RKO (cell line): ENCODE data around the gene ZNF576.
"Not testable (repeated sequence)": the region's sequence is repeated elsewhere in the genome, so short reads cannot be mapped to it uniquely, and the experiment has no call there.

Experiments used
- DNase-seq: peaks from one replicate; pipeline ENCODE4 v3.0.0-alpha.2; 2016; ENCODE audit warnings: low spot score

Gene ZNF576, protein sequence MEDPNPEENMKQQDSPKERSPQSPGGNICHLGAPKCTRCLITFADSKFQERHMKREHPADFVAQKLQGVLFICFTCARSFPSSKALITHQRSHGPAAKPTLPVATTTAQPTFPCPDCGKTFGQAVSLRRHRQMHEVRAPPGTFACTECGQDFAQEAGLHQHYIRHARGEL

DNA sequence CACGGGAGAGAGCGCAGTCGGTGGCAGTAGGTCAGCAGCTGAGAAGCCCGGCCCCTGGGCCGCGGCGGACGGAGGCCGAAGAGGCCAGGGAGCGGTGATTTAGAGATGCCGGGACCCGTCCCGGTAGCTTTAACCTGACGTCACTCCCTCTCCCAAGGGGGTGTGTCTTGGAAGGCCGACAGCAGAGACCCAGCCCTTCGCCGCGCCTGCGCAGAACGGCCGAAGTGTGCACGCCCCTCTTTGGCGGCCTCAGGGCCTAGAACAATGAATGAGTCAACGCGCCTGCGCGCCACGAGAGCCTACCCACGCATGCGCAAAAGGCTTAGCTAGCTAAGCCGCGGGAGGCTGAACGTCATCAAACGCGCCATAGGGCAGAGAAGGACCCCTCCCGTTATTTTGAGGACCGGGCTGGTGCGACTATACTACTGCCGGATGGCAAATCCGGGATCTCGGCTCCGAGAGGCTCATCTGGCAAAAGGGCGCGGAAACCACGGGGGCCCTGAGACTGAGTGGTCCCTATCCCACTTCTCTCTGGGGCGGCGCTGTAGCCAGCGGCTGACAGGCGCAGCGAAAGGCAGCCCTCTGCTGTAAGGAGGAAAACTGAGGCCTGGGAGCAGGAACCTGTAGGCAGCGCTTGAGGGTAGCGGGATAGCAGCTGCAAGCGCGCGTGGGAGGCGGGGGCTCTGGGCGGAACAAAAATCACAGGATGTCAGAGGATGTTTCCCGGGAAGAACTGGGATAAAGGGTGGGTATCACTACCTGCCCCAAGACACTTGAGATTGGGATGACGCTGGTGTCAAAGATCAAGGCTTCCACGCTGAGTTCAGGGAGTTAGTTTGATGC is at the start of gene ZNF576, which contains the start of gene IRGQ:
Gene ZNF576 (plus strand): TSS at position 597 of the 843 bp plus-strand sequence. CDS start 514 bp downstream, outside the sequence.
Gene IRGQ (minus strand): TSS at position 136 of the 843 bp plus-strand sequence. CDS start 796 bp downstream, outside the sequence.
- peak; percentile 99 for DNase-seq

DNA sequence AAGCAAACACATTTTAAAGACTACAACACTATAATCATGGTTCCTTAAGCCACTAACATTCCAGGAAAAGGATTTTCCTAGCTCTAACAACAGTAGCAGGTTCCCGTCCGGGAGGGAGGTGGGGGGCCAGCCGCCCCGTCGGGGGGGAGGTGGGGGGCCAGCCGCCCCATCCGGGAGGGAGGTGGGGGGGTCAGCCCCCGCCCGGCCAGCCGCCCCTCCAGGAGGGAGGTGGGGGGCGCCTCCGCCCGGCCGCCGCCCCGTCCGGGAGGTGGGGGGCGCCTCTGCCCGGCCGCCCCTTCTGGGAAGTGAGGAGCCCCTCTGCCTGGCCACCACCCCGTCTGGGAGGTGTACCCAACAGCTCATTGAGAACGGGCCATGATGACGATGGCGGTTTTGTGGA is 48.5 kb upstream of the ZNF576 start:
- DNase-seq = not testable (repeated sequence)

DNA sequence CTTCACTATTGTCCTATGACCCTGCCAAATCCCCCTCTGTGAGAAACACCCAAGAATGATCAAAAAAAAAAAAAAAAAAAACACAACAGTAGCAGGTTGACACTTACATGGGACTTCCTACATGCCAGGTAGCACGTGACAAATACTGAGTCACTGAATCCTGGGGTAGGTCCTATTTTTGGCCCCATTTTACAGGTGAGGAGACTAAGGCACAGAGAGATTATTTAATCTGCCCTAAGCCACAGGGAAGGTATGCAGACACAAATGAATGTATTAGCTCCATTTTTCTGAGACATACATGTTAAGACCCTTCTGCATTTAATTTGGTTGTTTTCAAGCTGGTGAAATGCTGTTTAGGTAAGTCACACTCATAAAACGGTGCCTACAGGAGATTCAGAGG is 47.7 kb upstream of the ZNF576 start:
- DNase-seq = no peak

DNA sequence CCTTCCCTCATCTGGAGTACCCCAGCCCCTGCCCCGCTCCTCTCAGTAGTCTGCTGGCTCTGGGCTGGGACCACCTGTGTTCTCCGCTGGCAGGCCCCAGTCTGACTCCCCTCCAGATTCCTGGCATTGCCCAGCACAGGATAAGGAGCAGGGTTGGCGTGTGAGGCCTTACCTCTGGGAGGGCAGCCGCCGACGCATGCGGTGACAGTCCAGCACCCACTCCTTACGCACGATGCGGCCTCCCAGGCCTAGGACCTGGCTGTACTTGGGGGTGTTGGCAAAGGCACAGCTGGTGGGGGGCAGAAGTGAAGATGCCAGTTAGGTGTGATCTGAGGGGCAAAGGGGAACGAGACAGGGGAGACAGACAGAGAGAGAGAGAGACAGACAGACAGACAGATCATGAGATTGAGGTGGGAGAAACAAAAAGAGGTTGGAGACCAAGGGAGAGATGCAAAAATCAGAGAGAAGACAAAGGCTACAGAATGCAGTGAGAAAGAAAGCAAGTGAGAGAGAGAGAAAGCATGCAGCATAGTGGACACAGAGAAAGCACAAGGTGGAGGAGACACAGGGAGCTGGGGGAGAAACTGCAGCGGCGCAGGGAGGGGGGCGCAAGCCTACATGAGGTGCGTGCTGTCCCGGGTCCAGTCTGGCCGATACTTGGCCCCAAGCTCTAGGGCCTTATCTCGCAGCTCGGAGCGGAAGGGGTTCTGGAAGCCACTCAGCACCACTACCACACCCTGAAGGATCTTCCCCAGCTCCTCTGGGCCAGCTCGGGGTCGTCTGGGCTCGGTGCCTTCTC is 44.8 kb upstream of the ZNF576 start:
- DNase-seq = no peak

DNA sequence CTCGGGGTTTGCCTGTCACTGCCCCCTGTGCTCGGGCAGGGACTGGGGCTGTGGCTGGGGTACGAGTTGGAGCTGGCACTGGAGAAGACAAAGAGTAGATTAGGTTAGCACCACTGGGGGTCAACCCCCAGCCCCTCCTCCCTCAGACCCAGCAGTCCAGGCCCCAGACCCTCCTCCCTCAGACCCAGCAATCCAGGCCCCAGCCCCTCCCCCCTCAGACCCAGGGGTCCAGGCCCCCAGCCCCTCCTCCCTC is 44.3 kb upstream of the ZNF576 start:
- no peak for DNase-seq

DNA sequence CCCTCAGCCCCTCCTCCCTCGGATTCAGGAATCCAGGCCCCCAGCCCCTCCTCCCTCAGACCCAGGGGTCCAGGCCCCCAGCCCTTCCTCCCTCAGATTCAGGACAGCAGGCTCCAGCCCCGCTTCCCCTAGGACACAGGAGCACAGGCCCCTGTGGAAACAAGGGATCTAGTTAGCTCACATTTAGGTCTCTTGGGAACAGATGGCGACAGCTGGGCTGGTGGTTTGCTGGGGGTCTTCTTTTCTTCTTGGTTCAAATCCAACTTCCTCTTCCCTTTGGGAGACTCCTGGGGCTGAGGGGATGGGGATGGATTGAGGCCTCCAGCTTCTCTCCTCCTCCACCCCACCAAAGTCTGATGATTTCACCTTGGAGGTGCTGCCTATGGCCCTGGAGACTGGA is 43.8 kb upstream of the ZNF576 start:
- DNase-seq = no peak

DNA sequence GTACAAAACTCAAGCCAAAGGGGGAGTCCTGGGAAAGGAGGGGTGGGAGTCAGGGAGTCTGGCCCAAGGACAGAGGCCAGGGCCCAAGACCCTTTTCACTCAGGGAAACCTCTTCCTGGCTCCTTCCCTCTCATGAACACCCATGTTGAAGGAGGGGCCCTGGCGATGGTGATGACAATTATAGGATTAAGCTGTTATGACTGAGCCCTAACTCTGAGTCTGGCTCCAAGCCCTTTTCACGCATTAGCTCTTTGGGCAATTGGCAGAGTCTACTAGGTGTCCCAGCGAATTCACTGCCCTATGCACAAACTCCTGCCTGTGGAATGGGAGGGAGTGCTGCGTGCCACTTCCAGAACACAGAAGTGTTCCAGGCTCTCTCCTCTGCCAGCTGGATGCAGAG is 42.7 kb upstream of the ZNF576 start:
- no peak for DNase-seq

DNA sequence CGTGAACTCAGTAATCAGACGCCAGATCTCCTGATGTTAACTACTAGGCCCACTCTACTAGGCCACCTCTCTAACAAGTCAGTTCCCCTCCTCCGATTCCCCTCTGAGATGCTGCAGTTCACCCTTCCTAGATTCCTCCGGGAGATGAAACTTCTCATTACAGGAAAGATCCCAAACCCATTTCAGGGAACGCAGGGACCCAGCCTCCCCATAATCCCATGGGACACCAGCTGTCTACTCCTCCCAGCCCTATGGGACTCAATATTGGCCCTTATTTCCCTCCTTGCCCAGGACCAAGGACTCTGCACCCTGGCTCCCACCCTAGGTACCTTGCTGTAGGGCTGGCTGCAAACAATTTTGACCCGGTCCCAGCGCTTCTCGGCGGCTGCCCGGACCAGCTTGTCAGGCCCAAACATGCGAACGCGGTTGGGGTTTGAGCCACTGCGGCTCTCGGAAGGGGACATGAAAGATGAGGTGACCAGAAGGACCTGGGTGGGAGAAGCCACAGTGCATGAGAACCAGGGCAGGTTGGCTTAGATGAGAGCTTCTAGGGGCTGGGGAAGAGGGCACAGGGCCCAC is 42.0 kb upstream of the ZNF576 start:
- DNase-seq = no peak

DNA sequence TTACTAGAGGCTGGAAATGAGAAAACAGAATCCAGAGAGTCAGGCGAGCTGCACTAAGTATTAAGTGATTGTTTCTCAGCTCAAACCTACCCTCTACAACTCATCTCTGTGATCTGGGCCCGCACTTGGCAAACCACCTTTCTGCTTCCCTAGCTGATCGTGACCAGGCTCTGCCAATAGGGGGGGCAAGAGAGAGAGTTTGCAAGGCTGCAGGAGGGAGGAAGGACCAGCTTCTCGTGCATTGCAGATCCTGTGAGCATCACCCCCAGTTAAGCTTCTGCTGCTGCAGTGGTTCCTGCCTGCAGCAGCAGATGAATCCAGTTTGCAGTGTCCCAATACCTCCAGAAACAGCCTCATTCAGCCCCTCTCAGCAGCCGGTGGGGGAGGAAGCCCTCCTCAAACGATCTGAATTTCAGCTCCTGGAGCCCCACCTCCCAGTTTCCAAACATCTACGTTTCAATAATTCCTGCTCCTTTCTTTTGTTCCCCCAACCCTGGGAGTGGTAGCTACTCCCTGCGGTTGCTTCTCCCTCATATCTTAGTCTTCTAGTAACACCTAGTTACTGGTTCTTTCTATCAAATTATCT is 41.1 kb upstream of the ZNF576 start:
- peak; percentile 68 for DNase-seq

DNA sequence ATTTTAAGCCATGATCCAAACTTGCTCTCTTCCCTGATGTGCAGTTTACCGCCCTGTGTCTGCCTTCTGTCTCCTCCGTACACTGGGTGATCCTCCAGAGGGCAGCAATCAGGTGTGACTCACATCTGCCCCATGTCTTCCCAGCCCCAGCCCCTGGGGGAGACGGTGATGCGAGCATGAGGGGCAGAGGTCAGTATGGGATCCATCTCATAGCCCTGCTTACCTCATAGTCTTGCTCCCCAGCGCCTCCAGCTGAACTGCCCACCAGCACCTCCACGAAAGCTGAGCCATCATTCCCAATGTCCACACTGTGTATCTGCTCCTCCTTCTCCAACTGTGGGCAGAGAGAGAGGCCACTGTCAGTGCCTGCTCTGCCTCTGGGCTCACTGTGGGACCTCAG is 35.7 kb upstream of the ZNF576 start:
- peak; percentile 54 for DNase-seq

DNA sequence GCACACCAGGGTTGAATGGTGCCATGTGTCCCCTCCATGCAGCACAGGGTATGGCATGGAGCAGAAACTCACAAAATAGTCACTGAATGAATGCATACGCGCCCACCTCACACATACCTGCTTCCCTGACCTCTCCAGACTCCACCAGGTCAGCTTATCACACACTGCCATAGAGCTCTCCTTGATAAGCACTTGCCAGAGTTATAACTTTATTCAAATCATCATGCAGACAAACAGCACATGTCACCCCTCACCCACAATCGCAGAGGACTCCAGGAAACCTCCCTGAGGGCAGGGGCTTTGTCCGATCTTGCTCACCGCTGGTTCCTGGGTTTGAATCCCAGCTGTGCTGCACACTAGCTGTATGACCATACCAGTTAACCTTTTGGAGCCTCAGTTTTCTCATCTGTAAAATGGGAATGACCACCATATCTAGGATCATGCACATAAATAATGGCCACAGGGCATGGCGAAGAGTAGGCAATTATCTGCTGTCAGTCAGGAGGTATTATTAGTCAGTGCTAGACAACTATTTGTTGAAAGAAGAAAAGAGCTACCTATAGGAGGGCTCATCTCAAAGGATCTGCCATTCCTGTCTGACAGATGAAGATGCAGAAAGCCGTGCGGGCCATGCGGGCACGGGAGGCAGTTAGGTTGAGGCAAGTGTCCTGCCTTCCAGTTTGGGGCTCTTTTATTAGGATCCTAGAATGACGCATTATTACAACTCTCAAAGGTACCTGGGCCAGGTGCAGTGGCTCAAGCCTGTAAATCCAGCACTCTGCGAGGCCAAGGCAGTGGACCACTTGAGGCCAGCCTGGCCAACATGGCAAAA is 35.0 kb upstream of the ZNF576 start:
- DNase-seq = no peak

DNA sequence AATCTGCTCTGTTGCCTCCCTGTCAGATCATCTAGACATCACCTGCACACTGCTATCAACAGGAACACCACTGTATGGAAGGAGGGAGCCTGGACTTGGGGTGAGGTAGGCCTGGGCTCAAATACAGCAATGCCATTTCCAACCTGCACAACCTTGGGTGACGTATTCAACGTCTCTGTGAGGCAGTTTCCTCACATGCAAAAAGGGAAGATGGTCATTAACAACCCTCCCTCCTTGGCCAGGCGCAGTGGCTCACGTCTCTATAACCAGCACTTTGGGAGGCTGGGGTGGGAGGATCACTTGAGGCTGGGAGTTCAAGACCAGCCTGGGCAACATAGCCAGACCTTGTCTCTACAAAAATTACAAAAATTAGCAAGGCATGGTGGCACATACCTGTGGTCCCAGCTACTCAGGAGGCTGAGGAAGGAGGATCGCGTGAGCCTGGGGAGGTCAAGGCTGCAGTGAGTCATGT is 34.1 kb upstream of the ZNF576 start:
- no peak for DNase-seq

DNA sequence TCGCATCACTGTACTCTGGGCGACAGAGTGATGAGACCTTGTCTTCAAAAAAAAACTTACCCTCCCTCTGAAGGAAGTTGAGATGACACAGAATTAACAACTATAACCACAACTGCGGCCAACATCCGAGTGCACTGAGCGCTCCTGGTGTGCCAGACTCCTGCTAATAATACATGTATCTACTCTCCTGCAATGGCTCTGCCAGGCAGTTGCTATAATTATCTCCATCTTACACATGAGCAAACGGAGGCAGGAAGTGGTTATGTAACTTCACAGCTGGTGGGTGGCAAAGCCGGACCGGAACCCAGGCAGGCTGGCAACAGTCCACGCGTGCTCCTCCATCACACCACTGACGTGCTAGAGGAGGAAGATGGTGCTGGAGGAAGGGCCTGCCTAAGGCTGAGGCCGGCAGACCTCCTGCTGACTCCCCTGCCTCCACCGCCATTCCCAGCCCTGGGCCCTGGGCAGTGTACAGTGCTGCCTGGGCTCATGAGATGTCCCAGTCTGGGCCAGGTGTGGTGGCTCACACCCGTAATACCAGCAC is 33.6 kb upstream of the ZNF576 start:
- DNase-seq = peak; percentile 73

DNA sequence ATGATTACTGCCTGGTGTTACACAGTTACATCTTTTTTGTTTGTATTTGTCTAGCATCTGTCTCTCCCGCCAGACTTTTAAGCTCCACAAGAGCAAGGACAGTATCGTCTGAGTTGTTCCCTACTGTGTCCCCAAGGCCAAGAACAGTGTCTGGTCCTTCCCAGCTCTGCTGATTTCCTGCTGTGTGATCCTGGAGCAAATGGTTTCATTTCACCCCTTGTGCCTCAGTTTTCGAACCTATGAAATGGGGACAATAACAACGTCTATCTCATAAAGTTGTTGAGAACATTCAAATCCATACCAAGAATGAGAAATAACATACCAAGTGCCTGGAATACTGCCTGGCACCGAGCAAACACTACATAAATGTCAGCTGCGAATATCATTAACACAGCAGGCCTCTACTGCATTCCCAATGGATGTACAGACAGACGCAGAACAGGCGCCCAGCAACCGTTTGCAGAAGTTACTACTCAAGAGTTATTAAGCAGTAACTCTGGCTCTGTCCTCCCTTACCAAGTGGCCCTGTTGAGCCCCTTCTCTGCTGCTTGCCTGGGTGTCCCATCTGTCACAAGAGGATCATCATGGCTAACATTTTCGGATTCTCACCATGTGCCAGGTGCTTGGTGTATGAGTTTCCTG is 32.5 kb upstream of the ZNF576 start:
- DNase-seq = no peak

DNA sequence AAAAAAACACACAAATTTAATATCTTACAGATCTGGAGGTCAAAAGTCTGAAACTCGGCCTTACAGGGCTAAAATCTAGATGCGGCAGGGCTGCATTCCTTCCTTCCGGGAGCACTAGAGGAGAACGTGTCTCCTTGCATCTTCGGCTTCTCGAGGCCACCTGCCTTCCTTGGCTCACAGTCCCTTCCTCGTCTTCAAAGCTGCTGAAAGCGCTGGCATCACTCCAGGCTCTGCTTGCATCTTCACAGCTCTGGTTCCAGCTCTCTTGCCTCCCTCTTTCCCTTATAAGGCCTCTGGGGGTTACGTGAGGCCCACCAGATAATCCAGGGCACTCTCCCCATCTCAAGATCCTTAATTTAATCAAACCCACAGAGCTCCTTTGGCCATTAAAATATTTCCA is 31.6 kb upstream of the ZNF576 start:
- DNase-seq = no peak

DNA sequence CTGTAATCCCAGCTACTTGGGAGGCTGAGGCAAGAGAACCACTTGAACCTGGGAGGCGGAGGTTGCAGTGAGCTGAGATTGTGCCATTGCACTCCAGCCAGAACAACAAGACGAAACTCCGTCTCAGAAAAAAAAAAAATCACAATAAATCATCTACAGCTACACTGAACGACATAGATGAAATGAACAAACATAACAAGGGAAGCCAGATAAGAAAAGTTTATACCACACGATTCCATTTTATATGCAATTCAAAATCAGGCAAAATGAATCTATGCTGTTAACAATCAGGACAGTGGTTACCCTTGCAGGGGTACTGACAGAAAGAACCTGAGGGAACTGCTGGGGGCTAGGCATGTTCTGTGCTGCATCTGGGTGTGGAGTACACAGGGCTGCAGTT is 26.7 kb upstream of the ZNF576 start:
- no peak for DNase-seq

DNA sequence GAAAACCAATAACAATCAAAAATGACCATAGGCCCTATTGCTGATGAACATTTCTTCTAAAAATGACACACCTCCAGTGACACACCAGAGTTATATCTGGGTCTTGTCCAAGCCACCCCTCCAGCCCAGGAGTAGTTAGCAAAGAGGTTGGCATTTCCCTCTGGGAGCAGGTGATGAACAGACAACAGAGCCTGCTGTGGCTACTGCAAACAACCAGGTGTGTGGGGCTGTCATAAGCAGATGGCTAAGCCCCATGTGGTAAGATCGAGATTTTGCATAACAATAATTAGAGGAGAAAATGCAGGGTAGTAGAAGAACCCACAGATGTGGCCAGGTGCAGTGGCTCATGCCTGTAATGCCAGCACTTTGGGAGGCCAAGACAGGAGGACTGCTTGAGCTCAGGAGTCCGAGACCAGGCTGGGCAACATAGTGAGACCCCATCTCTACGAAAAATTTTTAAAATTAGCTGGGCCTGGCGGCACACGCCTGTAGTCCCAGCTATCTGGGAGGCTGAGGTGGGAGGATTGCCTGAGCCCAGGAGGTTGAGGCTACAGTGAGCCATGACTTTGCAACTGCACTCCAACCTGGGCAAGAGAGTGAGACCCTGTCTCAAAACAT is 26.1 kb upstream of the ZNF576 start:
- DNase-seq = no peak

DNA sequence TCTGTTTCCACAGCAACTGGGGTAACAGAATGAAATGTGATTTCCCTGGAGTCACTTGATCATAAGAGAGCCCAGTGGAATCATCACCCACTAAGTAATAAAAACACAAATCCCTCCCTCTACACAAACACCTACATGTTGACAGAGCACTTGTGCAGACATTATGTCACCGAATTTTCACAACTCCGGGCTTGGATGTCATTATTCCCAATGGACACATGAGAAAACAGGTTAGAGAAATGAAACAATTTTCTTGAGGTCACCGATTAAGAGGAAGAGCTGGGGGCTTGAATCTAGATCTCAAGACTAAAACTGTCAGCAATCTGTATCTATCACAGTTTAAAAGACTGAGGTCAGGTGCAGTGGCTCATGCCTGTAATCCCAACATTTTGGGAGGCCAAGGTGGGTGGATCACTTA is 24.2 kb upstream of the ZNF576 start:
- DNase-seq = no peak

DNA sequence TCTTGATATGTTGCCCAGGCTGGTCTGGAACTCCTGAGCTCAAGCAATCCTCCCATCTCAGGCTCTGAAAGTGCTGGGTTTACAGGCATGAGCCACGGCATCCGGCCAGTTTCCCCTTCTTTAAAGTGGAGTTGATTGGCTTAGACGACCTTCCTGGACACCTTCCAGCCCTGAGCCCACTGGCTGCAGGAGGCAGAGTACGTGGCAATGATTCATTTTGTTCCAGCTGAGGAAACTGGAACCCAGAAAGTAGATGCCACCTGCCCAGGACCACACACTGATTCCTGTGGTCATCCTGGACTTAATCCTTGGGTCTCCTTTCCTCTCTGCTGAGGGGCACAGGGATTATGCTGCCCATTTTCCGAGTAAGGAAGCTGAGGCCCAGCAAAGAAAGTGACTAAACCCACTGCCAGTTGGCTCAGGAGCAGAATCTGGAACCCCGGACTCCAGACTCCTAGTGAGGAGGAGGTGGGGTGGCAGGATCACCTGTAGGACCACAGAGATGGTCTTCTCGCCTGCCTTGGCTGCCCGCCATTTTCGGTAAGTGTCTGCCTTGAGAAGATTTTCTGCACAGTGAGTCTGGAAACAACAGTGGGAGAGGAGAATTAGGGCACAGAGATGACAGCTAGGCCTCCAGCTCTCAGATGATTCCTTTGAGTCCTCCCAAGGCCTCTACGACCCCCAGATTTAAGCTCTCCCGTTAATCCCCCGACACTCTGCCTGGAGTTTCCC is 21.8 kb upstream of the ZNF576 start:
- peak; percentile 91 for DNase-seq
